Measurements from ENCODE around the gene CRYBG1.

DNA sequence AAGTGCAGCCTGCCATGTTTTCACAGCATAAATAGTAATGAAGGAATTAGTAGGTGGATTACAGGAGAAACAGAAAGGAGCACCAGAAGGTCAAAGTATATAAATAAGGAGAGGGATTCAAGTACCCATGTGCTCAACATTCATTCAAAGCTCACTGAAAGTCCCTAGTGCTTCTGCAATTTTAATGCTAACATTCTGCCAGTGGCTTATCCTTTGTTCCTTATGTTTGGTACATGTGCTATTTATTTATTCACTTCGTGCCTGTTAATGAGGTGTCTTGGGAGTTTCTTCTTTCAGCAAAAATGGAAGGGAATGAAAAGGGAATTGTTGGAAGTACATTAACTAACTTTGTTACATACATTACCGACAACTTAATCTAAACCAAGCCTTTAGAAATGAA, 105.7 kb downstream of the CRYBG1 start:
- TF ChIP-seq, protein P1, sequence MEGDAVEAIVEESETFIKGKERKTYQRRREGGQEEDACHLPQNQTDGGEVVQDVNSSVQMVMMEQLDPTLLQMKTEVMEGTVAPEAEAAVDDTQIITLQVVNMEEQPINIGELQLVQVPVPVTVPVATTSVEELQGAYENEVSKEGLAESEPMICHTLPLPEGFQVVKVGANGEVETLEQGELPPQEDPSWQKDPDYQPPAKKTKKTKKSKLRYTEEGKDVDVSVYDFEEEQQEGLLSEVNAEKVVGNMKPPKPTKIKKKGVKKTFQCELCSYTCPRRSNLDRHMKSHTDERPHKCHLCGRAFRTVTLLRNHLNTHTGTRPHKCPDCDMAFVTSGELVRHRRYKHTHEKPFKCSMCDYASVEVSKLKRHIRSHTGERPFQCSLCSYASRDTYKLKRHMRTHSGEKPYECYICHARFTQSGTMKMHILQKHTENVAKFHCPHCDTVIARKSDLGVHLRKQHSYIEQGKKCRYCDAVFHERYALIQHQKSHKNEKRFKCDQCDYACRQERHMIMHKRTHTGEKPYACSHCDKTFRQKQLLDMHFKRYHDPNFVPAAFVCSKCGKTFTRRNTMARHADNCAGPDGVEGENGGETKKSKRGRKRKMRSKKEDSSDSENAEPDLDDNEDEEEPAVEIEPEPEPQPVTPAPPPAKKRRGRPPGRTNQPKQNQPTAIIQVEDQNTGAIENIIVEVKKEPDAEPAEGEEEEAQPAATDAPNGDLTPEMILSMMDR (optimal IDR thresholded peaks at IDR 0.05 in 1 of 3, IDR thresholded peaks at IDR 0.05 in 1 of 3, conservative IDR thresholded peaks at IDR 0.05 in 1 of 3; ENCODE audit: extremely low read depth in 1 of 3, insufficient read depth in 2 of 3, low read length in 3 of 3): no peak
- TF ChIP-seq EZH2 (IDR thresholded peaks at IDR 0.05; ENCODE audit: low read length): no peak
